ENCODE measurements around the gene TGIF2.

Gene TGIF2

DNA sequence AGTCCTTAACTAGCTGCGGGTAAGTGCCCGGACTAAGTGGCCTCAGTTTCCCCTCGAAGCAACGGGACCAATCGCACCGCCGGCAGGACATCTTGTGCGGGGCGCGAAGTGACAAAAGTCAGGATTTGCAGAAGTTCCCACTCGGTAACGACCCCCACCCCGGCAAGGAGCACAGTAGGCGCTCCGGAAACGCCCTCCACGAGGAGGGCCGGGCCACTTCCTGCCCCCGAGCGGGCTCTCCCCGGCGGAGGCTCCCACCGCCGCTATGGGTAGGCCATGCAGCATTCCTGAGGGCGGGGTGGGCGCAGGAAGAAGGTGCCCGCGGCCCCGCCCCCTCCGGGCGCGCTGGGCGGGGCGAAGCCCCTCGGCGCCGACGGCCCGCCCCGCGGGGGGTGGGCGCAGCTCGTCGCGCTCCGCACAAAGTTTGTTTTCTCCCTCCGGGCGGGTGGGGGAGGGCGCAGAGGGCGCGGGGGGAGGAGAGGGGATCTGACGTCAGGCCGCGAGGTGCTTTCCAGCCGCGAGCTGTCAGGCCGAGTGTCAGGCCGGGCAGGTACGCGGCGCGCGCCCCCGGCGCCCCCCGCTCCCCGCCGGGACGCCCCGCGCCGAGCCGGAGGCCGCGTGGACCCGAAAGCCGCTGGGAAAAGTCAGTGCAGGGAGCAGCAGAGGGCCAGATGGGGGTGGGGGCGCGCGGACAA lies at the start of gene TGIF2:
Gene TGIF2, plus strand, starts transcription at position 495 of the 695 bp plus-strand sequence. CDS start 5,178 bp downstream, outside the sequence.
- H3K4me3 ChIP-seq (ENCODE audit: low read depth, low read length), result peak within 1 kb of the TSS; percentile 78
- TF ChIP-seq, protein P1, sequence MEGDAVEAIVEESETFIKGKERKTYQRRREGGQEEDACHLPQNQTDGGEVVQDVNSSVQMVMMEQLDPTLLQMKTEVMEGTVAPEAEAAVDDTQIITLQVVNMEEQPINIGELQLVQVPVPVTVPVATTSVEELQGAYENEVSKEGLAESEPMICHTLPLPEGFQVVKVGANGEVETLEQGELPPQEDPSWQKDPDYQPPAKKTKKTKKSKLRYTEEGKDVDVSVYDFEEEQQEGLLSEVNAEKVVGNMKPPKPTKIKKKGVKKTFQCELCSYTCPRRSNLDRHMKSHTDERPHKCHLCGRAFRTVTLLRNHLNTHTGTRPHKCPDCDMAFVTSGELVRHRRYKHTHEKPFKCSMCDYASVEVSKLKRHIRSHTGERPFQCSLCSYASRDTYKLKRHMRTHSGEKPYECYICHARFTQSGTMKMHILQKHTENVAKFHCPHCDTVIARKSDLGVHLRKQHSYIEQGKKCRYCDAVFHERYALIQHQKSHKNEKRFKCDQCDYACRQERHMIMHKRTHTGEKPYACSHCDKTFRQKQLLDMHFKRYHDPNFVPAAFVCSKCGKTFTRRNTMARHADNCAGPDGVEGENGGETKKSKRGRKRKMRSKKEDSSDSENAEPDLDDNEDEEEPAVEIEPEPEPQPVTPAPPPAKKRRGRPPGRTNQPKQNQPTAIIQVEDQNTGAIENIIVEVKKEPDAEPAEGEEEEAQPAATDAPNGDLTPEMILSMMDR (IDR thresholded peaks at IDR 0.05; ENCODE audit: low read depth, low read length), result no peak

DNA sequence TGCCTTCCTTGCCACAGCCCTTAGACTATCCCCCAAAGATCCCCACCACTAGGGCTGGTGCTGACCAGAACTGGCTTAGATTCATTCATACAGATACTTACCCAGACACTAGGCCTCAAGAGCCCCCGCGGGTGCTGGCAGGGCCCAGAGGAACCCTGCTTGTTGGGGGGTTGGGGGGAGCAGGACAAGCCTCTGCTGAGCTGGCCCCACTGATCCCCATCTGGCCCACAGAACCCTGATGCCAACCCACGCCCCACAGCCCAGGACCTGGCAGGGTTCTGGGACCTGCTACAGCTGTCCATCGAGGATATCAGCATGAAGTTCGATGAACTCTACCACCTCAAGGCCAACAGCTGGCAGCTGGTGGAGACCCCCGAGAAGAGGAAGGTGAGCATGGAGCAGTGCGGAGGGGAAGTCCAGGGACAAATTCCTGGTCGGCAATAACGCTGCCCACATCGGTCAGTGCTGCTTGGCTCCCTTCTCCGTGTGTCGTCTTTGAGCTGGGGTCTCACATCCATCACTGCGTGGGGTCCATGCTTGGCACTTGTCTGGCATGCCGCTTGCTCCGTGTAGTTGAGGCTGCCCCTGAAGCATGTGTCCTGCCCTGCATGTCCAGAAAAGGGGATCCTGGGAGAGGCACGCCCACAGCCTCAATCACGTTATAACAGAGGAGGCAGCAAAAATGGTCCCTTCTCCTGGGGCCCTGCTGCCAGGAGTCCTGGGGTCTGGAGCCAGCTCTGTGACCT lies 47.6 kb upstream of the TGIF2 start:
- no peak overlapping the region for H3K4me3 ChIP-seq (ENCODE audit: low read depth, low read length)
- TF ChIP-seq, protein P1 (IDR thresholded peaks at IDR 0.05; ENCODE audit: low read depth, low read length), result no peak

DNA sequence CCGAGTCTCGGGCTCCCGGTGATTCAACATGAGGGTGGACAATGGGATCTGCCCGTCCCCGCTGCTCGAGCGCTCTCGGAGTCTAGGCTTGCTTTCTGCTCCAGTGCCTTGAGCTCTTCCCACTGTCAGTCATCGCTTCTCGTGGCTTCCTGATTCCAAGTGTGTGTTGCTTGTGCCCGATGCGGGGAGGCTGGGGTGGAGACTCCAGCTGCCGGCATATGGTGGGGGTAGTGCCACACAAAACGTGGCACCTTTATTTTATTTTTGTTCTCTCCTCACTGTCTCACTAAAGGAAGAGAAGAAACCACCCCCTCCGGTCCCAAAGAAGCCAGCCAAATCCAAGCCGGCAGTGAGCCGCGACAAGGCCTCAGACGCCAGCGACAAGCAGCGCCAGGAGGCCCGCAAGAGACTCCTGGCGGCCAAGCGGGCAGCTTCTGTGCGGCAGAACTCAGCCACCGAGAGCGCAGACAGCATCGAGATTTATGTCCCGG lies 46.8 kb upstream of the TGIF2 start:
- no peak overlapping the region for H3K4me3 ChIP-seq (ENCODE audit: low read depth, low read length)
- TF ChIP-seq, protein P1 (IDR thresholded peaks at IDR 0.05; ENCODE audit: low read depth, low read length), result no peak

DNA sequence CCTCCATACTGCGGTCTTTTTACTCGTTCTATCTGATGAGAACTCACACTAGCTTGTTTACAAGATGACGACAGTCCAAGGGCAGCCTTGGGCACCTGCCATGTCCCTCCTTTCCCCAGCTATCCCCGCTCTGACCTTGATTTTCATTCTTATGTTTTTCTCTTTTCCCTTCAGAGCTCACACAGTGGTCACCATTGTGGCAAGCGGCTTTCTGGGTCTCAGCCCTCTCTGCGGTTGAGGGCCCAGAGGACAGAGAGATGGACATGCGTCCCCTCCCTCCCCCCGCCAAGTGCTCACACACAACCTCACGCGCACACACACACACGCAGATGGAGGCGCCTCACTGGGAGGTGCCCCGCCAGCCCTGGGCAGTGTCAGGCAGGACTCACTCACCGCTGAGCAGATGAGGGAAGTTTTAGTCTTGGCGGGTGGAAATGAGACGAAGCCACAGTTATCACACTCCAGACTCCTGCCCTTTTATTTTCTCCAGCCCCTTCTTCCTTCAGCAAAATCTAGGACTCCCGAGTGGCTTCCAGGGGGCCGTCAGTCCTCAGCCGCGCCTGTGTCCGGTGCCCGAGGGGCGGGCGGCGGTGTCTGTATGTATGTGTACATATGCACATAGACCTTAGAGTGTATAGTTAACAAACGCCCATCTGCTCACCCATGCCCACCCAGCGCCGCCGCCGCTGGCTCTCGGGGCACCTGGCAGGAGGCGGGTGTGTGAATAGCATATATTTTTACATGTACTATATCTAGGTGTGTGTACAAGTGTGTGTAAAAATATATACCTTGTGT lies 45.9 kb upstream of the TGIF2 start:
- no peak overlapping the region for H3K4me3 ChIP-seq (ENCODE audit: low read depth, low read length)
- TF ChIP-seq, protein P1 (IDR thresholded peaks at IDR 0.05; ENCODE audit: low read depth, low read length), result no peak

DNA sequence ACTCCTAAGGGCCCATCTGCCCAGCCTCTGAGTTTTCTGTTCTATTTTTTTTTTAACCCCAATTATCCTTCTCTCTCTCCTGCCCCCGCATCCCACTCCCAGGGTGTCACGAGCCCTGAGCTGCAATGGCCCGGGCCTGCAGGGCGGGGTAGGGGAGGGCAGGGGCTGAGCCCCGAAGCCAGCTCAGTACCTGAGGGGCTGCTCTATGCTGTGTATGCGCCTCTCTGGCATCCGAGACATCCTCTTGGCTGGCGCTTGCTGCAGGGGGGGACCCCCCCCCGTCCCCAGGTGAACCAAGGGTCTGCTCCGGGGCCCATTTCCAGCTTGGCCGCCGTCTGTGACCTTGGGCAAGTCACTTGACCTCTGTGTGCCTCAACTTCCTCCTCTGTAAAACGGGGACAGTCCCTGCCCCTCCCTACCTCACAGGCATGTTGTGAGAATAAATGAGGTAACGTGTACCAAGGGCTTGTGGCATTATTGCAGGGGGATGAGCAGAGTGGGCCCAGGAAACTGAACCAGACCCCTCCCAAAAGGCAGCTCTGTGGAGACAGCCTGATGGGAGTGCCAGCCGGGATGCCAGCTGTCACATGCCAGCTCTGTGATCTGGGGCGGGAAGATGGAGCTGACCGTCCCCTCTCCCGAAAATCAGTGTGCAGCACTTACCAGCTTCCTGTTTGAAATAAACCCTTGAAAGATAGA lies 45.1 kb upstream of the TGIF2 start:
- TF ChIP-seq, protein P1 (IDR thresholded peaks at IDR 0.05; ENCODE audit: low read depth, low read length), result no peak
- no peak overlapping the region for H3K4me3 ChIP-seq (ENCODE audit: low read depth, low read length)

DNA sequence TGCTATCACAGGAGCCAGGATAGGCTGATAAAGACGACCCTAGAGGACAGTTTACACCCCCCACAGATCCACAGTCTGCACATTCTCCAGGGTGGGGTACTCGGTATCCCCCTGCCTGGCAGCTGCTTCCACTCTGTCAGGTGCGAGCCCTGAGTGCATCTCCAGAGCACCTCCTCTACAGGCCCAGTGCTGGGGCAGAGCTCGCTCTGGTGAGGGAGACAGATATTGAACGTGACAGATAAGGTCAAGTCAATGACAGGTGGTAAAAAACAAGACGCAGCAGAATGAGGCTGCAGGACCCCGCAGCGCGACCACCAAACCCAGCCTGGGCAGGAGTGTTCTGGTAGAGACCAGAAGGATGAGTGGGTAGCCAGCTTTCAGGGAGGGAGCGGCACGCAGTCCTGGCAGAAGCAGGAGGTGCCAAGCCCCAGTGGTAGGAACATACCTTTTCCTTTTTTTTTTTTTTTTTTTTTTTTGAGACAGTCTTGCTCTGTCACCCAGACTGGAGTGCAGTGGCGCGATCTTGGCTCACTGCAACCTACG lies 44.5 kb upstream of the TGIF2 start:
- no peak overlapping the region for H3K4me3 ChIP-seq (ENCODE audit: low read depth, low read length)
- TF ChIP-seq, protein P1 (IDR thresholded peaks at IDR 0.05; ENCODE audit: low read depth, low read length), result no peak

Measured in WI38 (cell line).